Ovary (tissue), 9 donors: ENCODE measurements around the gene HLX. TPM values are rescaled to one million over a fixed set of nuclear protein-coding genes. Genes with fewer than 3 reads are reported as not detected.

ENCODE experiments used
- DNase-seq, 5 donors: peaks; one replicate each; pipeline ENCODE4 v3.0.0-alpha.2; 2019 to 2020
- H3K27ac ChIP-seq, 2 donors: fragments of 200-600 bp; one replicate each; pipeline versions ENCODE4 v1.5.1 to v1.8.0; 2019 to 2022
- H3K27me3 ChIP-seq: fragments of 200-600 bp; one replicate; pipeline ENCODE4 v1.8.0; 2022
- H3K36me3 ChIP-seq: fragments of 200-600 bp; sonication (generic); one replicate; pipeline ENCODE4 v1.5.1; 2019
- H3K4me1 ChIP-seq: one replicate; pipeline ENCODE4 v1.8.1; 2013; ENCODE audit warnings: mild to moderate bottlenecking, moderate library complexity; ENCODE audit not compliant: insufficient read depth
- H3K4me3 ChIP-seq: fragments of 200-600 bp; sonication (generic); one replicate; pipeline ENCODE4 v1.5.1; 2017
- H3K9me3 ChIP-seq, 2 donors: fragments of 200-600 bp in 1 of 2; sonication (generic) in 1 of 2; one replicate each; pipeline versions ENCODE4 v1.5.1 to v1.8.1; 2013 to 2019; ENCODE audit warnings: mild to moderate bottlenecking in 1 of 2, moderate library complexity in 1 of 2
- CTCF ChIP-seq, 3 donors: fragments of 450-650 bp in 2 of 3; fragments of 200-600 bp in 1 of 3; IDR thresholded peaks; one replicate each; pipeline versions ENCODE4 v1.5.1 to v1.8.0; 2016 to 2022; ENCODE audit warnings: antibody characterized with exemption in 3 of 3, mild to moderate bottlenecking in 1 of 3
- EP300 ChIP-seq: sonication (generic); formaldehyde crosslinking; IDR thresholded peaks from one replicate; pipeline ENCODE4 v1.6.1; 2017; ENCODE audit warnings: antibody characterized with exemption
- POLR2A ChIP-seq: fragments of 450-650 bp; IDR thresholded peaks from one replicate; pipeline ENCODE4 v1.6.1; 2017; ENCODE audit warnings: antibody characterized with exemption, mild to moderate bottlenecking, moderate library complexity
- WGBS, 3 donors: extraction: QIAGEN DNeasy Blood & Tissue Kit in 1 of 3; methylation state at CpG; one replicate each; pipeline versions ENCODE4 v1.1.5 to v1.1.7; 2013 to 2017; 5-methylcytosine and 5-hydroxymethylcytosine counted together
- intact Hi-C, 4 donors: fragments of 100-400 bp; cut with DNase I; formaldehyde crosslinking; loops; one replicate each; pipeline versions ENCODE4 v1.11.0 to v1.15.1; 2022 to 2023
- polyA plus RNA-seq, 2 donors: library from polyadenylated mRNA; stranded (reverse); fragments of 200-250 nt in 1 of 2; fragments of 350-450 nt in 1 of 2; fragmentation: Illumina TruSeq in 1 of 2; extraction: RNeasy Lipid Tissue Mini Kit (QIAGEN cat#74804) in 1 of 2; gene quantifications; one replicate each; pipeline ENCODE4 v1.2.3, GENCODE V29; 2013 to 2014
- total RNA-seq, 7 donors: library from RNA; depleted of rRNA in 2 of 7; stranded (reverse); fragments of >200 nt in 2 of 7; fragmentation: NEBNext Ultra II Directional in 3 of 7; extraction: Animal tissue kit (Norgen Biotek cat#: 25700) in 3 of 7; gene quantifications; one replicate each; pipeline versions ENCODE4 v1.1.0 to v1.2.4, GENCODE V29; 2016 to 2023
- donor health status: DM: no; HTN: no; CAD: no; lungs with moderate emphysema.
- donor health status: DM: no; HTN: no; CAD: no.
- donor health status: Bipolar disorder and iron deficiency.
- donor health status: DM: yes; HTN: yes; CAD: no.
- donor health status: DM: no; HTN: no; CAD: no.
- donor health status: DM: yes; HTN: yes; CAD: no.

Gene HLX
- total and polyA plus RNA-seq, 9 donors, result 2.1 to 9.4 (median 3.5) TPM

- peaks cover 7% of the 10 kb centered on the region for H3K27me3 ChIP-seq
- TF ChIP-seq POLR2A, result no peak
- TF ChIP-seq EP300, result no peak
- TF ChIP-seq CTCF (IDR thresholded peaks at IDR 0.05), result no peak
- DNase-seq, result no peak
- H3K36me3 ChIP-seq, result no peaks in the 10 kb centered on the region
- H3K9me3 ChIP-seq, result no peaks in the 10 kb centered on the region
- no peak overlapping the region for H3K4me3 ChIP-seq
- no peak overlapping the region for H3K27ac ChIP-seq
- intact Hi-C loops, result no loop called here
- 43 to 54% (median 45%) methylated on average over 15 of the region's 15 CpGs for WGBS, 3 donors
- peaks cover 2% of the 10 kb centered on the region for H3K4me1 ChIP-seq
Observed at GRCh38 chr1:220889848-220890287, 10.6 kb downstream of the HLX start.

GRCh38 chr1:220890602-220891001 lies 11.4 kb downstream of the HLX start:
- no peak for DNase-seq
- no peak for TF ChIP-seq EP300
- TF ChIP-seq CTCF (IDR thresholded peaks at IDR 0.05), result no peak
- no peak for TF ChIP-seq POLR2A
- Histone ChIP-seq H3K9me3 (no peaks in the 10 kb centered on the region), H3K4me3 (no peak overlapping the region), H3K27ac (no peak overlapping the region), H3K27me3 (peaks cover 7% of the 10 kb centered on the region), H3K4me1 (peaks cover 2% of the 10 kb centered on the region), H3K36me3 (no peaks in the 10 kb centered on the region)
- WGBS, 3 donors, result 52 to 61% (median 60%) methylated on average over 1 of the region's 1 CpG
- intact Hi-C loops, result no loop called here

GRCh38 chr1:220891224-220892085 lies 12.2 kb downstream of the HLX start:
- 14 to 23% (median 19%) methylated on average over 47 of the region's 47 CpGs for WGBS, 3 donors

GRCh38 chr1:220892086-220892376 lies 12.8 kb downstream of the HLX start:
- DNase-seq, result no peak
- intact Hi-C loops, result no loop called here
- H3K9me3 ChIP-seq, result no peaks in the 10 kb centered on the region
- no peak overlapping the region for H3K4me3 ChIP-seq
- H3K4me1 ChIP-seq, result peaks cover 2% of the 10 kb centered on the region
- TF ChIP-seq POLR2A (no peak), CTCF (IDR thresholded peaks at IDR 0.05) (no peak), EP300 (no peak)
- WGBS, 3 donors, result 12 to 23% (median 14%) methylated on average over 16 of the region's 16 CpGs
- no peak overlapping the region for H3K27ac ChIP-seq
- peaks cover 7% of the 10 kb centered on the region for H3K27me3 ChIP-seq
- no peaks in the 10 kb centered on the region for H3K36me3 ChIP-seq

More at GRCh38 chr1:220891224-220892085, 12.2 kb downstream of the HLX start:
- Histone ChIP-seq H3K36me3 (no peaks in the 10 kb centered on the region), H3K27me3 (peaks cover 7% of the 10 kb centered on the region), H3K4me1 (peaks cover 2% of the 10 kb centered on the region), H3K27ac (no peak overlapping the region), H3K9me3 (no peaks in the 10 kb centered on the region), H3K4me3 (no peak overlapping the region)
- intact Hi-C loops, result no loop called here
- TF ChIP-seq CTCF (IDR thresholded peaks at IDR 0.05) (no peak), POLR2A (no peak), EP300 (no peak)
- no peak for DNase-seq
